Body of pancreas (tissue), 4 donors: Measurements from ENCODE around the gene GGPS1. TPM values are rescaled to one million over a fixed set of nuclear protein-coding genes. Genes with fewer than 3 reads are reported as not detected.
"Not testable (repeated sequence)": the region's sequence is repeated elsewhere in the genome, so short reads cannot be mapped to it uniquely, and the experiment has no call there.

Experiments used
- ATAC-seq: fragments of 150-250 bp; one replicate; pipeline ENCODE4 v1.9.1; 2016
- DNase-seq, 4 donors: peaks; one replicate each; pipeline ENCODE4 v3.0.0-alpha.2; 2019
- H3K27ac ChIP-seq, 4 donors: fragments of 200-600 bp; sonication (generic); 1 replicate in 3 of 4; 2 replicates in 1 of 4; pipeline versions ENCODE4 v1.5.1 to v1.6.1; 2016 to 2019; ENCODE audit warnings: mild to moderate bottlenecking in 1 of 4, mixed read lengths in 1 of 4, moderate library complexity in 1 of 4
- H3K27me3 ChIP-seq, 2 donors: fragments of 200-600 bp; sonication (generic); one replicate each; pipeline ENCODE4 v1.6.0; 2016; ENCODE audit warnings: mild to moderate bottlenecking in 1 of 2
- H3K36me3 ChIP-seq, 2 donors: fragments of 200-600 bp; sonication (generic); replicated peaks in 1 of 2; 2 replicates each; pipeline ENCODE4 v1.5.1; 2016; ENCODE audit warnings: low read depth in 2 of 2; ENCODE audit not compliant: insufficient read depth in 1 of 2
- H3K4me1 ChIP-seq: fragments of 200-600 bp; sonication (generic); one replicate; pipeline ENCODE4 v1.6.0; 2016
- H3K4me3 ChIP-seq, 2 donors: fragments of 200-600 bp; sonication (generic); 1 replicate in 1 of 2; 2 replicates in 1 of 2; pipeline ENCODE4 v1.5.1; 2016 to 2019
- H3K9me3 ChIP-seq, 3 donors: fragments of 200-600 bp; sonication (generic); 1 replicate in 2 of 3; 2 replicates in 1 of 3; pipeline ENCODE4 v1.5.1; 2016
- CTCF ChIP-seq, 7 experiments: fragments of 450-650 bp in 4 of 7; fragments of 200-600 bp in 3 of 7; sonication (generic) in 3 of 7; IDR thresholded peaks; one replicate each; pipeline ENCODE4 v1.5.1; 2016 to 2019; ENCODE audit warnings: antibody characterized with exemption in 7 of 7
- POLR2A ChIP-seq, 3 donors: fragments of 450-650 bp; IDR thresholded peaks; one replicate each; pipeline ENCODE4 v1.6.1; 2016; ENCODE audit warnings: antibody characterized with exemption in 3 of 3, mild to moderate bottlenecking in 2 of 3
- WGBS, 2 donors: methylation state at CpG; one replicate each; pipeline ENCODE4 v1.1.5; 2017; 5-methylcytosine and 5-hydroxymethylcytosine counted together
- intact Hi-C: fragments of 100-400 bp; cut with DNase I; formaldehyde crosslinking; loops from one replicate; pipeline ENCODE4 v1.15.1; 2023
- total RNA-seq, 2 donors: library from RNA; depleted of rRNA; stranded (reverse); fragments of >200 nt; gene quantifications; one replicate each; pipeline ENCODE4 v1.1.0, GENCODE V29; 2016

Gene GGPS1
- total RNA-seq: 10 to 100 TPM; 11.9 to 15.3 TPM

- Histone ChIP-seq H3K36me3 (no peaks in the 10 kb centered on the region), H3K9me3 (no peaks in the 10 kb centered on the region), H3K27ac (peak within 1 kb of the TSS; percentile 91 to 96 (median 93)), H3K4me1 (peaks cover 62% of the 10 kb centered on the region), H3K4me3 (peak within 1 kb of the TSS; percentile 89 to 93), H3K27me3 (no peaks in the 10 kb centered on the region)
- intact Hi-C loops: loop anchor here (10.0 kb wide), 1 partner anchor 64 kb away; no protein-coding TSS in a partner anchor
- DNase-seq (peak; percentile 98 to 99 (median 98)), ATAC-seq (peak; percentile 90)
- TF ChIP-seq CTCF (IDR thresholded peaks at IDR 0.05) (peak in 4 of 7 experiments; percentile 7 to 33 (median 14)), POLR2A (IDR thresholded peaks at IDR 0.05) (peak; percentile 61 to 93 (median 74))
- whole genome bisulfite sequencing, 2 donors: 0 to 1% methylated on average over 53 to 54 of the region's 54 CpGs
Observed at GRCh38 chr1:235328271-235329138, at the start of gene GGPS1. Gene GGPS1, plus strand, starts transcription at chr1:235328570. Its CDS starts 6,695 bp downstream, at chr1:235335265.

- no peaks in the 10 kb centered on the region for H3K9me3 ChIP-seq
- peak in 1 of 4 donors; percentile 32 for DNase-seq
- WGBS, 2 donors: 37 to 38% methylated on average over 4 to 5 of the region's 5 CpGs
- TF ChIP-seq CTCF (IDR thresholded peaks at IDR 0.05): no peak
- no peak for TF ChIP-seq POLR2A (IDR thresholded peaks at IDR 0.05)
- H3K4me3 ChIP-seq: no peak overlapping the region
- no peaks in the 10 kb centered on the region for H3K27me3 ChIP-seq
- peak overlapping the region; percentile 59 to 84 (median 66) for H3K27ac ChIP-seq
- ATAC-seq: peak; percentile 12
- peaks cover 60% of the 10 kb centered on the region for H3K4me1 ChIP-seq
- no peaks in the 10 kb centered on the region for H3K36me3 ChIP-seq
- intact Hi-C loops: no loop called here
Observed at GRCh38 chr1:235278915-235279292, 49.5 kb upstream of the GGPS1 start.

- DNase-seq (peak in 3 of 4 donors; percentile 26 to 44 (median 34)), ATAC-seq (peak; percentile 78)
- Histone ChIP-seq H3K4me1 (peaks cover 64% of the 10 kb centered on the region), H3K36me3 (no peaks in the 10 kb centered on the region), H3K27ac (peak overlapping the region; percentile 55 to 84 (median 64)), H3K27me3 (no peaks in the 10 kb centered on the region), H3K4me3 (no peak overlapping the region), H3K9me3 (no peaks in the 10 kb centered on the region)
- intact Hi-C loops: no loop called here
- WGBS, 2 donors: 35 to 40% methylated on average over 5 of the region's 5 CpGs
- TF ChIP-seq CTCF (IDR thresholded peaks at IDR 0.05): no peak
- no peak for TF ChIP-seq POLR2A (IDR thresholded peaks at IDR 0.05)
Observed at GRCh38 chr1:235279694-235280093, 48.7 kb upstream of the GGPS1 start.

GRCh38 chr1:235280467-235280866, 47.9 kb upstream of the GGPS1 start:
- DNase-seq: no peak
- no peaks in the 10 kb centered on the region for H3K27me3 ChIP-seq
- TF ChIP-seq POLR2A (IDR thresholded peaks at IDR 0.05) (no peak), CTCF (IDR thresholded peaks at IDR 0.05) (no peak)
- H3K36me3 ChIP-seq: no peaks in the 10 kb centered on the region
- peak overlapping the region; percentile 51 to 84 (median 64) for H3K27ac ChIP-seq
- no peak for ATAC-seq
- intact Hi-C loops: no loop called here
- peaks cover 56% of the 10 kb centered on the region for H3K4me1 ChIP-seq
- 93 to 97% methylated on average over 15 of the region's 15 CpGs for WGBS, 2 donors
- H3K4me3 ChIP-seq: no peak overlapping the region
- H3K9me3 ChIP-seq: no peaks in the 10 kb centered on the region

- ATAC-seq, H3K36me3 ChIP-seq, H3K27ac ChIP-seq, H3K4me3 ChIP-seq, intact Hi-C loops, H3K9me3 ChIP-seq, H3K27me3 ChIP-seq, DNase-seq: not testable (repeated sequence)
- 95 to 96% methylated on average over 13 of the region's 13 CpGs for WGBS, 2 donors
- peaks cover 57% of the 10 kb centered on the region for H3K4me1 ChIP-seq
Observed at GRCh38 chr1:235283636-235284035, 44.7 kb upstream of the GGPS1 start.
